Activated T-helper 17 cell treated with anti-CD3 and anti-CD28 coated beads, Interleukin-2, amount 50 U/mL, for 72 hours (primary cell): ENCODE results near the gene DCTN5. TPM values are rescaled to one million over a fixed set of nuclear protein-coding genes. Genes with fewer than 3 reads are reported as not detected.
"Not testable (repeated sequence)": the region's sequence is repeated elsewhere in the genome, so short reads cannot be mapped to it uniquely, and the experiment has no call there.

ENCODE experiments used
- ATAC-seq: fragments of 150-1000 bp; cut with Tn5 transposase; replicated peaks from 2 replicates; pipeline ENCODE4 v1.10.0; 2021; ENCODE audit warnings: mild to moderate bottlenecking, moderate library complexity
- H3K27ac Mint-ChIP-seq: one replicate; pipeline ENCODE4 v1.8.0; 2022; ENCODE audit warnings: mixed read lengths
- H3K27me3 Mint-ChIP-seq: one replicate; pipeline ENCODE4 v1.8.0; 2022; ENCODE audit warnings: mixed read lengths
- H3K36me3 Mint-ChIP-seq: one replicate; pipeline ENCODE4 v1.8.0; 2022; ENCODE audit warnings: low read depth, mild to moderate bottlenecking, mixed read lengths
- H3K4me1 Mint-ChIP-seq: one replicate; pipeline ENCODE4 v1.8.0; 2022; ENCODE audit warnings: mixed read lengths
- H3K4me3 Mint-ChIP-seq: one replicate; pipeline ENCODE4 v1.8.0; 2022; ENCODE audit warnings: mild to moderate bottlenecking, mixed read lengths
- H3K9me3 Mint-ChIP-seq: one replicate; pipeline ENCODE4 v1.8.0; 2022; ENCODE audit warnings: mixed read lengths
- total RNA-seq, 2 donors: library from RNA; stranded (reverse); gene quantifications; one replicate each; pipeline ENCODE4 v1.2.3, GENCODE V29; 2022

Gene DCTN5
- total RNA-seq: 10 to 100 TPM; 60.6 to 98.6 TPM

GRCh38 chr16:23640931-23641765 is at the start of gene DCTN5, which contains the start of gene PALB2:
Gene DCTN5, plus strand, starts transcription at chr16:23641466. Its CDS starts 77 bp downstream, at chr16:23641543.
Gene PALB2, minus strand, starts transcription at chr16:23641310. Its CDS starts 153 bp downstream, at chr16:23641157.
- H3K9me3 Mint-ChIP-seq: no peaks in the 10 kb centered on the region
- peak within 1 kb of the TSS; percentile 96 for H3K4me3 Mint-ChIP-seq

DNA sequence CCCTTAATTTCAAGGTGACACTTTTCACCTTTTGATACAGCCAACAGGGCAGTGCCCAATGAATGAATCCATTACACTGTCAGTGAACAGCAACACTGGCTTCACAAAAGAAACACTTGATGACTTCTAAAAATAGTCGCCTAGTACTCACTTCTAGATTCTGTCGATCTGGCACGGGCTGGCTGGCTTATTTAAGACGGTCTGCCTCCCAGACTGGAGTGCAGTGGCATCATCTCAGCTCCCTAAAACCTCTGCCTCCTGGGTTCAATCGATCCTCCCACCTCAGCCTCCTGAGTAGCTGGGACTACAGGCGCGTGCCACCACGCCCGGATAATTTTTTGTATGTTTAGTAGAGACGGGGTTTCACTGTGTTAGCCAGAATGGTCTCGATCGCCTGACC is 47.1 kb upstream of the DCTN5 start:
- peak overlapping the region; percentile 85 for H3K4me3 Mint-ChIP-seq
- no peaks in the 10 kb centered on the region for H3K27me3 Mint-ChIP-seq
- H3K4me1 Mint-ChIP-seq: peaks cover 18% of the 10 kb centered on the region
- H3K9me3 Mint-ChIP-seq: no peaks in the 10 kb centered on the region
- ATAC-seq: no peak
- H3K27ac Mint-ChIP-seq: no peak overlapping the region
- H3K36me3 Mint-ChIP-seq: peaks cover 54% of the 10 kb centered on the region

More at GRCh38 chr16:23640931-23641765, at the start of gene DCTN5, which contains the start of gene PALB2:
- no peaks in the 10 kb centered on the region for H3K27me3 Mint-ChIP-seq
- peak within 1 kb of the TSS; percentile 98 for H3K27ac Mint-ChIP-seq
- H3K36me3 Mint-ChIP-seq: peaks cover 79% of the 10 kb centered on the region
- ATAC-seq: peak; percentile 99
- peaks cover 16% of the 10 kb centered on the region for H3K4me1 Mint-ChIP-seq

- H3K36me3 Mint-ChIP-seq: peaks cover 43% of the 10 kb centered on the region
- H3K27me3 Mint-ChIP-seq: no peaks in the 10 kb centered on the region
- peak overlapping the region; percentile 83 for H3K27ac Mint-ChIP-seq
- H3K4me1 Mint-ChIP-seq: peaks cover 14% of the 10 kb centered on the region
- peak overlapping the region; percentile 85 for H3K4me3 Mint-ChIP-seq
- H3K9me3 Mint-ChIP-seq: no peaks in the 10 kb centered on the region
- peak; percentile 10 for ATAC-seq
Measured at GRCh38 chr16:23595246-23595950, 45.9 kb upstream of the DCTN5 start.

DNA sequence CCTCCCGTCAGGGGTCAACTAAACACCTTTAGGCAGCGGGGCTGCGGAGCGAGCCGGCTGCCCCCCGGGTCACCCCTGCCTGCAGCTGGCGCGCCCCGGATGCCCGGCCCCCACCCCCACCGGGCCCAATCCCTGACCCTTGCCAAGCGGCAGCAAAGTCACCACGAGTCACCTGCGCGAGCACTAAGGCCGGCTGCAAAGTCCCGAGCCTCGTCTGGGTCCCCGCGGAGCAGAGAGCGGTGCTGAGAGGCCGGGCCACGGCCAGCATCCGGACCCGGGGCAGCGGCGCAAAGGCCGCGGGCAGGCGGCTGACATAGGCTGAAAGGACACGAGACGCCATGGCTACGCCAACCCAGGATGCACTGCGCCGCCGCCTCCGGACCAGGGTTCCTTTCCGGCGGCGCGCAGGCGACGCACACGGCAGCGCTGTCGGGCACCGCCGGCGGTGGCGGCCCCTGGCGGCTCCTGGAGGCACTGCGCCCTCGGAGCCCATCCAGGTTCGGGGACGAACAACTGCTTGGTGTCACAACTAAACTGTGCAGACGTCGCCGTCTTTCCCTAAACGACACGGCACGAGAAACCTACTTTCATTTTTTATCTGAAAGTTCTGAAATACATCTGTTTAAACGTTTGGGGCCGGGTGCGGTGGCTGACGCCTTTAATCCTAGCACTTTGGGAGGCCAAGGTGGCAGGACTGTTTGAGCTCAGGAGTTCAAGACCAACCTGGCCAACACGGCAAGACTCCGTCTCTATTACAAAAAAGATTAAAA is 45.1 kb upstream of the DCTN5 start, which contains the start of gene NDUFAB1:
NDUFAB1 (minus strand) TSS at position 366 of the 770 bp plus-strand sequence; CDS start at position 340, 26 bp downstream.
- Mint-ChIP-seq H3K4me1 (peaks cover 14% of the 10 kb centered on the region), H3K27ac (peak within 1 kb of the TSS; percentile 83), H3K27me3 (no peaks in the 10 kb centered on the region), H3K4me3 (peak within 1 kb of the TSS; percentile 85), H3K36me3 (peaks cover 42% of the 10 kb centered on the region), H3K9me3 (no peaks in the 10 kb centered on the region)
- peak; percentile 98 for ATAC-seq

DNA sequence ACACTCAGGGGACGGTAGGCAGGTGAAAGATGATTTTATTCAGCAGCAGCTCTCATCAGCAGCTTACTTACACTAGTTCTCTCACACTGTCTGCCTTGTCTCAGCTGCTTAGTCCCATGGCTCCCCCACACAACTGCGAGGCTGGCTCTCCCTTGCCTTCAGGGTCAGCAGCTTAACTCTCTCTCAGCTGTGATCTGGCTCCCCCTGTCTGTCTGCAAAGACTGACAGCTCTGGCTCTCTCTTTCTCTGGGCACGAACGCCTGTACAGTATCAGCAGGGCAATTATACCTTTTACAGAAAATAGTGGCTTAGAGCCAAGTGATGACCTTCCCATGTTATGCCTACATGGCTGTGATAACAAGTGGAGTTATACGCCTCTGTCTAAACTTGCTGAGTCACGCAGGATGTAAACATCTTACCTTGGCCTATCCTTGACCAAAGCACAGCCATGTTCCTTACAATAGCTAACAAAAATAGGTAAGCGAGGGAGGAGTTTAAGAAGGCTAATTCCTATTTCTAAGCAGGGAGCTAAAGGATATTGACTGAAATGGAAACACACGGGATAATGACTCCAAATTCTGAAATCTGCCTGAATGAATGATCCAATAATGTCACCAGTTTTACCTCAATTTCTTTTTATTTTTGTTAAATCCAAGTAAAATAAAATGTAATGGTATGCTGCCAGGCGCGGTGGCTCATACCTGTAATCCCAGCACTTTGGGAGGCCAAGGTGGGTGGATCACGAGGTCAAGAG is 44.1 kb upstream of the DCTN5 start:
- H3K27ac Mint-ChIP-seq: peak overlapping the region; percentile 5

GRCh38 chr16:23607726-23608125 is 33.5 kb upstream of the DCTN5 start:
- Mint-ChIP-seq H3K4me3 (no peak overlapping the region), H3K27ac (no peak overlapping the region), H3K27me3 (no peaks in the 10 kb centered on the region), H3K9me3 (no peaks in the 10 kb centered on the region), H3K36me3 (peaks cover 48% of the 10 kb centered on the region), H3K4me1 (no peaks in the 10 kb centered on the region)
- no peak for ATAC-seq

More for the DNA sequence above, 44.1 kb upstream of the DCTN5 start:
- peak overlapping the region; percentile 85 for H3K4me3 Mint-ChIP-seq
- peaks cover 42% of the 10 kb centered on the region for H3K36me3 Mint-ChIP-seq
- H3K4me1 Mint-ChIP-seq: peaks cover 8% of the 10 kb centered on the region
- ATAC-seq: no peak
- H3K27me3 Mint-ChIP-seq: no peaks in the 10 kb centered on the region
- H3K9me3 Mint-ChIP-seq: no peaks in the 10 kb centered on the region

GRCh38 chr16:23608194-23608593 is 33.1 kb upstream of the DCTN5 start:
- H3K36me3 Mint-ChIP-seq: peaks cover 49% of the 10 kb centered on the region
- ATAC-seq: no peak
- H3K4me1 Mint-ChIP-seq: no peaks in the 10 kb centered on the region
- H3K9me3 Mint-ChIP-seq: no peaks in the 10 kb centered on the region
- no peaks in the 10 kb centered on the region for H3K27me3 Mint-ChIP-seq
- no peak overlapping the region for H3K27ac Mint-ChIP-seq
- no peak overlapping the region for H3K4me3 Mint-ChIP-seq

GRCh38 chr16:23609929-23610328 is 31.3 kb upstream of the DCTN5 start:
- Mint-ChIP-seq H3K36me3 (peaks cover 51% of the 10 kb centered on the region), H3K27ac (no peak overlapping the region), H3K4me3 (no peak overlapping the region), H3K9me3 (no peaks in the 10 kb centered on the region), H3K4me1 (no peaks in the 10 kb centered on the region), H3K27me3 (no peaks in the 10 kb centered on the region)
- ATAC-seq: no peak

DNA sequence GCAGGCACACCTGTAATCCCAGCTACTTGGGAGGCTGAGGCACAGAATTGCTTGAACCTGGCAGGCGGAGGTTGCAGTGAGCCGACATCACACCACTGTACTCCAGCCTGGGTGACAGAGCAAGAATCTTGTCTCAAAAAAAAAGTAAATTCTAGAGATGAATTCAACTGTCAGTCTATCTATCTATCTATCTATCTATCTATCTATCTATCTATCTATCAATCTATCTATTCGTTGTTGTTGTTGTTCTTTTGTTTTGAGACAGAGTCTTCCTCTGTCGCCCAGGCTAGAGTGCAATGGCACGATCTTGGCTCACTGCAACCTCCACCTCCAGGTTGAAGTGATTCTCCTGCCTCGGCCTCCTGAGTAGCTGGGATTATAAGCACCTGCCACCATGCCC is 30.4 kb upstream of the DCTN5 start:
- H3K27ac Mint-ChIP-seq, H3K27me3 Mint-ChIP-seq, H3K4me3 Mint-ChIP-seq, H3K9me3 Mint-ChIP-seq, ATAC-seq, H3K4me1 Mint-ChIP-seq: not testable (repeated sequence)
- peaks cover 54% of the 10 kb centered on the region for H3K36me3 Mint-ChIP-seq

GRCh38 chr16:23611936-23612335 is 29.3 kb upstream of the DCTN5 start:
- no peak for ATAC-seq
- H3K4me1 Mint-ChIP-seq: no peaks in the 10 kb centered on the region
- H3K27me3 Mint-ChIP-seq: no peaks in the 10 kb centered on the region
- peaks cover 53% of the 10 kb centered on the region for H3K36me3 Mint-ChIP-seq
- H3K27ac Mint-ChIP-seq: no peak overlapping the region
- no peaks in the 10 kb centered on the region for H3K9me3 Mint-ChIP-seq
- no peak overlapping the region for H3K4me3 Mint-ChIP-seq

DNA sequence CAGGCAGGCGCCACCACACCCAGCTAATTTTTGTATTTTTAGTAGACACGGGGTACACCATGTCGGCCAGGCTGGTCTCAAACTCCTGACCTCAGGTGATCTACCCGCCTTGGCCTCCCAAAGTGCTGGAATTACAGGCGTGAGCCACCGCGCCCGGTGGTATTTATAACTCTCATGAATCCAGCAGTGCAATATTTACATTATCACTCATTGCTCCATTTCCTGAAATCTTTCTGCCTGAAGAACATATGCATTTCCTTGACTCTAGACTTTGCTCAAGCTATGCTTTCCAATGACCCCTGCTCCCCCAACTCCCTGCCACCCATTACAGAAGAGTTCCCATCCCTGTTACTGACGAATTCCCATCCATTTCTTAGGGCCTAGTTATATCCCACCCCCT is 25.5 kb upstream of the DCTN5 start:
- Mint-ChIP-seq H3K4me3 (no peak overlapping the region), H3K9me3 (no peaks in the 10 kb centered on the region), H3K27me3 (no peaks in the 10 kb centered on the region), H3K36me3 (peaks cover 73% of the 10 kb centered on the region), H3K4me1 (no peaks in the 10 kb centered on the region), H3K27ac (no peak overlapping the region)
- no peak for ATAC-seq

GRCh38 chr16:23624092-23624491 is 17.2 kb upstream of the DCTN5 start:
- Mint-ChIP-seq H3K27ac (no peak overlapping the region), H3K27me3 (no peaks in the 10 kb centered on the region), H3K4me1 (no peaks in the 10 kb centered on the region), H3K9me3 (no peaks in the 10 kb centered on the region), H3K36me3 (peaks cover 94% of the 10 kb centered on the region), H3K4me3 (no peak overlapping the region)
- ATAC-seq: no peak

- Mint-ChIP-seq H3K9me3 (no peaks in the 10 kb centered on the region), H3K4me3 (no peak overlapping the region), H3K27me3 (no peaks in the 10 kb centered on the region), H3K27ac (no peak overlapping the region), H3K36me3 (peaks cover 82% of the 10 kb centered on the region), H3K4me1 (no peaks in the 10 kb centered on the region)
- ATAC-seq: no peak
Measured at GRCh38 chr16:23629516-23629915, 11.8 kb upstream of the DCTN5 start.

DNA sequence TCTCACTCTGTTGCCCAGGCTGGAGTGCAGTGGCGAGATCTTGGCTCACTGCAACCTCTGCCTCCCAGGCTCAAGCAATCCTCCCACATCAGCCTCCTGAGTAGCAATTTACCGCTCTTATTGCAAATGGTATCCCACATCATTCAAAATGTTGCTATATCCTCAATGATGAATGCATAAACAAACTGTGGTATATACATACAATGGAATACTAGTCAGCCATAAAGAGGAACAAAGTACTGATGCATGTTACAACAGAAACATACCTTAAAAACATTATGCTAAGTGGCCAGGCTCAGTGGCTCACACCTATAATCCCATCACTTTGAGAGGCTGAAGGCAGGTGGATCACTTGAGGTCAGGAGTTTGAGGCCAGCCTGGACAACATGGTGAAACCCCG is 9.4 kb upstream of the DCTN5 start:
- H3K36me3 Mint-ChIP-seq: peaks cover 82% of the 10 kb centered on the region
- not testable (repeated sequence) for H3K27ac Mint-ChIP-seq, ATAC-seq, H3K4me1 Mint-ChIP-seq, H3K4me3 Mint-ChIP-seq, H3K9me3 Mint-ChIP-seq, H3K27me3 Mint-ChIP-seq
